HepG2 (cell line): ENCODE measurements around the gene SYPL2. TPM values are rescaled to one million over a fixed set of nuclear protein-coding genes. Genes with fewer than 3 reads are reported as not detected.

Experiments used
- CBFB ChIP-seq: sonication (generic); formaldehyde crosslinking; IDR thresholded peaks from 2 replicates; pipeline ENCODE4 v1.4.0; 2020; ENCODE audit warnings: missing genetic modification reagents
- GTF2F1 ChIP-seq: fragments of 150-350 bp; IDR thresholded peaks from 2 replicates; pipeline ENCODE4 v1.6.1; 2014; ENCODE audit warnings: low read length
- HNRNPLL ChIP-seq: fragments of 200-400 bp; formaldehyde crosslinking; IDR thresholded peaks from 2 replicates; pipeline ENCODE4 v1.6.1; 2017; ENCODE audit warnings: mild to moderate bottlenecking, low read depth, low read length; ENCODE audit not compliant: poor library complexity, severe bottlenecking
- MXD4 ChIP-seq: IDR thresholded peaks from 2 replicates; pipeline ENCODE4 v1.6.1; 2016; ENCODE audit warnings: mild to moderate bottlenecking, missing biosample characterization, missing genetic modification reagents
- NFIB ChIP-seq: sonication (generic); formaldehyde crosslinking; IDR thresholded peaks from 2 replicates; pipeline ENCODE4 v1.9.0; 2021; ENCODE audit warnings: missing genetic modification reagents, mild to moderate bottlenecking, borderline replicate concordance
- PATZ1 ChIP-seq: sonication (generic); formaldehyde crosslinking; IDR thresholded peaks from 2 replicates; pipeline ENCODE4 v1.4.0; 2020; ENCODE audit warnings: missing genetic modification reagents
- REPIN1 ChIP-seq: sonication (generic); formaldehyde crosslinking; IDR thresholded peaks from 2 replicates; pipeline ENCODE4 v1.8.0; 2022; ENCODE audit warnings: missing genetic modification reagents, low read depth, mild to moderate bottlenecking, borderline replicate concordance
- STAG1 ChIP-seq: sonication (generic); formaldehyde crosslinking; IDR thresholded peaks from 2 replicates; pipeline ENCODE4 v1.4.0; 2020; ENCODE audit warnings: missing genetic modification reagents
- ZBTB3 ChIP-seq: sonication (generic); formaldehyde crosslinking; IDR thresholded peaks from 2 replicates; pipeline ENCODE4 v1.4.0; 2020; ENCODE audit warnings: low read depth, mild to moderate bottlenecking, moderate library complexity, missing genetic modification reagents, borderline replicate concordance
- ZBTB38 ChIP-seq: sonication (generic); formaldehyde crosslinking; IDR thresholded peaks from 2 replicates; pipeline ENCODE4 v1.5.1; 2020; ENCODE audit warnings: mild to moderate bottlenecking, missing genetic modification reagents
- ZFP41 ChIP-seq: sonication (generic); formaldehyde crosslinking; IDR thresholded peaks from 2 replicates; pipeline ENCODE4 v1.4.0; 2020; ENCODE audit warnings: mild to moderate bottlenecking, missing genetic modification reagents, borderline replicate concordance
- ZNF24 ChIP-seq: fragments of 450-650 bp; IDR thresholded peaks from 2 replicates; pipeline ENCODE4 v1.6.1; 2017; ENCODE audit warnings: antibody characterized with exemption, mild to moderate bottlenecking
- ZNF354B ChIP-seq: sonication (generic); formaldehyde crosslinking; IDR thresholded peaks from 2 replicates; pipeline ENCODE4 v1.8.0; 2022; ENCODE audit warnings: mild to moderate bottlenecking, missing genetic modification reagents
- ZNF512B ChIP-seq: sonication (generic); formaldehyde crosslinking; IDR thresholded peaks from 2 replicates; pipeline ENCODE4 v1.5.1; 2020; ENCODE audit warnings: missing genetic modification reagents, mild to moderate bottlenecking, borderline replicate concordance
- ZNF569 ChIP-seq: sonication (generic); formaldehyde crosslinking; IDR thresholded peaks from 2 replicates; pipeline ENCODE4 v1.5.0; 2020; ENCODE audit warnings: mild to moderate bottlenecking, missing genetic modification reagents, moderate library complexity, borderline replicate concordance
- ZNF580 ChIP-seq: IDR thresholded peaks from 2 replicates; pipeline ENCODE4 v1.6.1; 2016; ENCODE audit warnings: low read depth, borderline replicate concordance
- ZNF747 ChIP-seq: sonication (generic); formaldehyde crosslinking; IDR thresholded peaks from 2 replicates; pipeline ENCODE4 v1.8.1; 2023; ENCODE audit warnings: missing genetic modification reagents, mild to moderate bottlenecking, borderline replicate concordance
- ZSCAN22 ChIP-seq: sonication (generic); formaldehyde crosslinking; IDR thresholded peaks from 2 replicates; pipeline ENCODE4 v1.4.0; 2020; ENCODE audit warnings: mild to moderate bottlenecking, missing genetic modification reagents
- polyA plus RNA-seq, 8 experiments: library from polyadenylated mRNA; depleted of rRNA in 3 of 8; stranded (reverse) in 7 of 8; unstranded in 1 of 8; fragments of >200 nt; fragmentation: Illumina TruSeq in 4 of 8; extraction: Trizol in 4 of 8; gene quantifications; 2 replicates each; pipeline versions ENCODE4 v1.2.1 to v1.2.3, GENCODE V29; 2011 to 2016; ENCODE audit warnings: low read depth in 4 of 8, missing spikeins in 1 of 8, mixed read lengths in 1 of 8; ENCODE audit not compliant: insufficient read depth in 1 of 8
- total RNA-seq, 5 experiments: library from RNA; depleted of rRNA; stranded (reverse); fragments of >200 nt; fragmentation: Illumina TruSeq; extraction: Trizol; gene quantifications; 2 replicates each; pipeline ENCODE4 v1.2.3, GENCODE V29; 2016; ENCODE audit warnings: low read depth in 1 of 5

Gene SYPL2
- total and polyA plus RNA-seq, 2 of the 13 experiments (the other 11 are each of a cell fraction or from before 2014, with no cell fraction given): 0.17 to 0.24 TPM

GRCh38 chr1:109482791-109483671 lies 16.7 kb downstream of the SYPL2 start (continued):
- TF ChIP-seq PATZ1 (CRISPR knock-in tag) (no peak), GTF2F1 (no peak), STAG1 (CRISPR knock-in tag) (no peak), ZNF512B (CRISPR knock-in tag) (no peak), CBFB (CRISPR knock-in tag) (no peak), HNRNPLL (no peak), ZNF580 (CRISPR knock-in tag) (0 out of 2 replicates have a peak, but pooled peaks have one; percentile 17), ZNF354B (CRISPR knock-in tag) (no peak), NFIB (0 out of 2 replicates have a peak, but pooled peaks have one; percentile 48), ZBTB3 (CRISPR knock-in tag) (no peak), ZFP41 (CRISPR knock-in tag) (no peak), ZSCAN22 (CRISPR knock-in tag) (no peak), ZNF569 (CRISPR knock-in tag) (no peak), ZBTB38 (CRISPR knock-in tag) (no peak), REPIN1 (CRISPR knock-in tag) (peak; percentile 31; the same call in 1 of the 2 replicates), ZNF747 (CRISPR knock-in tag) (no peak), MXD4 (peak; percentile 9; the same call in 1 of the 2 replicates), ZNF24 (no peak)
